Dermis microvascular lymphatic vessel endothelial cell (primary cell): ENCODE measurements around the gene HSPA12B. TPM values are rescaled to one million over a fixed set of nuclear protein-coding genes. Genes with fewer than 3 reads are reported as not detected.

Experiments
- total RNA-seq: library from RNA; depleted of rRNA; stranded (reverse); fragments of >200 nt; gene quantifications from 2 replicates; pipeline ENCODE4 v1.2.1, GENCODE V29; 2014

HSPA12B gene
- total RNA-seq, 1 donor from 2014 or later: 14.2 TPM

Other genes starting within 250 kb of the HSPA12B start
- not detected in 2 replicates for gene GFRA4, start 69.3 kb upstream of the HSPA12B start, total RNA-seq
- gene ADAM33, start 50.7 kb upstream of the HSPA12B start, total RNA-seq: under 0.01 TPM in 1 of 2 replicates, not detected in the other
- gene SIGLEC1, start 20.1 kb upstream of the HSPA12B start, total RNA-seq: not detected in 2 replicates
- 22.1 and 24.0 TPM in 2 replicates for gene ADISSP, start 35.1 kb downstream of the HSPA12B start, total RNA-seq
- gene SPEF1, start 48.8 kb downstream of the HSPA12B start, total RNA-seq: under 0.01 TPM in 1 of 2 replicates, not detected in the other
- gene CENPB, start 54.1 kb downstream of the HSPA12B start, total RNA-seq: 65.5 and 77.4 TPM in 2 replicates
- gene CDC25B, start 63.6 kb downstream of the HSPA12B start, total RNA-seq: 27.5 and 31.4 TPM in 2 replicates
- gene AP5S1, start 87.9 kb downstream of the HSPA12B start, total RNA-seq: 15.4 and 21.5 TPM in 2 replicates
- 14.5 and 18.0 TPM in 2 replicates for gene MAVS, start 114.1 kb downstream of the HSPA12B start, total RNA-seq
- gene PANK2, start 156.7 kb downstream of the HSPA12B start, total RNA-seq: 29.4 and 30.1 TPM in 2 replicates